ENCODE data around the gene RPL29.

DNA sequence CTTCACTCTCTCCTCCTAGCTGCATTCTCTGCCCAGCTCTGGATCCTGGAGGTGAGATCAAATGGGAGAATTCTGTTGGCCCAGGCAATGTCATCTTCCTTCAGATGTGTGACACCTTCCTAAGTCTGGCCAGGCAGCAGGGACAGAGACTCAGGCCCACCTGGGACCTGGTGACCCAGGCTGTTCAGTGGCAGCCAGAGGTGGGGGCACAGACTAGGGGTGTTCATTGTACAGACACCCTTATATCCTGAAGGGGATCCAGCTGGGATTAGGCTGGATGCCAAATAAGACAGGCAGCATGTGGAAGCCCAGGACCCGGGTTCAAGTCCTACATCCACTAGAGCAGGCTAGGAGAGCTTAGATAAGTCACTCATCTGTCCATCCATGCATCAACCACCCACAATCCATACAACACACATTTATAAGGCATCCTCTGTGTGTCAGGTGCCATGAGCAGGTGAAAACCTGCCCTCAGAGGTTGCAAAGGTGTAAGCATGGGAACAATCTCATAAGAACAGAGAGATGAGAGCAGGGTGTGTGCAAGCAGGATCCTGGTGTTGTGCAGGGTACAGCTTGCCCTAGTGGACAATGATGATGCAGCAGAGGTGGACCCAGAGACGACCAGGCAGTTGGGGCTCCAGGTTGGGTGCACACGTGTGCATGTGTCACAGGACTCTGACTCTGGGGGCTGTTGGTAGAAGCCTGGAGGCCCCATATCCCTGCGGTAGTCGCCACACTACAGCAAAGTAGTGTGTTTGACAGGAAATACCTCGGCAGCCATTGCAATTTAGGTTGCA is 18.3 kb upstream of the RPL29 start:
- TF ChIP-seq FOXM1 (IDR thresholded peaks at IDR 0.05; ENCODE audit: borderline replicate concordance), result no peak
- TF ChIP-seq SP1 (IDR thresholded peaks at IDR 0.05), result no peak
- TF ChIP-seq SUZ12 (IDR thresholded peaks at IDR 0.05), result no peak
- no peak for TF ChIP-seq ELF4 (IDR thresholded peaks at IDR 0.05)
- TF ChIP-seq PKNOX1 (IDR thresholded peaks at IDR 0.05), result no peak
- no peak for TF ChIP-seq ZNF384 (IDR thresholded peaks at IDR 0.05)
- TF ChIP-seq NFRKB (IDR thresholded peaks at IDR 0.05), result no peak
